Hepatocyte (in vitro differentiated cells): ENCODE data around the gene MSANTD1.

Experiments used
- CTCF ChIP-seq: fragments of 200-600 bp; sonication (generic); IDR thresholded peaks from 2 replicates; pipeline ENCODE4 v1.5.1; 2016; ENCODE audit warnings: antibody characterized with exemption, mild to moderate bottlenecking; ENCODE audit not compliant: poor library complexity
- EZH2 ChIP-seq: fragments of 200-600 bp; sonication (generic); IDR thresholded peaks from 2 replicates; pipeline ENCODE4 v1.6.1; 2016; ENCODE audit warnings: antibody characterized with exemption, mild to moderate bottlenecking, borderline replicate concordance
- EZH2phosphoT487 ChIP-seq: fragments of 200-600 bp; sonication (generic); IDR thresholded peaks from one replicate; pipeline ENCODE4 v1.6.1; 2018; ENCODE audit warnings: antibody characterized with exemption, mild to moderate bottlenecking, low read depth, moderate library complexity; ENCODE audit not compliant: unreplicated experiment, severe bottlenecking

- no peak for TF ChIP-seq CTCF
- no peak for TF ChIP-seq EZH2
- TF ChIP-seq EZH2phosphoT487: no peak
These were observed 12.6 kb upstream of the MSANTD1 start for GRCh38 chr4:3236326-3236878.
